GM21447 (cell line): ENCODE results near the gene TNPO1.

ENCODE experiments used
- ATAC-seq: cut with Tn5 transposase; IDR thresholded peaks from one replicate; pipeline ENCODE4 v1.9.1; 2021; ENCODE audit not compliant: unreplicated experiment

TNPO1 gene

GRCh38 chr5:72850113-72850512 lies 33.7 kb downstream of the TNPO1 start:
- ATAC-seq, result no peak

GRCh38 chr5:72852356-72852755 lies 35.9 kb downstream of the TNPO1 start:
- ATAC-seq, result no peak

- ATAC-seq, result no peak
Observed at GRCh38 chr5:72854419-72854818, 38.0 kb downstream of the TNPO1 start.

GRCh38 chr5:72855821-72856220 lies 39.4 kb downstream of the TNPO1 start:
- no peak for ATAC-seq

DNA sequence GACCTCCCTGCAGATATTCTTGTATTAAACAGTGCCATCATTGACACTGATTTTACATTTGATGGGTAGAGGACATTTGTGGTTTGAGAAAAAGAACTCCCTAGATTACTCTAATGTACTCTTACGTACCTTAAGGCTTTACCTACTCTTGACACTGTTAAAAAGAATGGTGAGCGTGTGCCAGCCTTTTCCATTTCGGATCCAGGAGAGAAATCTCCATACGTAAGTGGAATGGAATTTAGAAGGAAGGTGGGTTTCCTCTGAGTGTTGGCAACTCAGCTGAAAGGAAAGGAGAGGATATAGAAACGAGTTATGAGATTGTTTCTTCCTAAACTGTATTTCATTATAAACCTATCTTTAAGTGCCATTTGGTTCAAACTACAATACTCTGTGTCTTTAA lies 40.9 kb downstream of the TNPO1 start:
- no peak for ATAC-seq

DNA sequence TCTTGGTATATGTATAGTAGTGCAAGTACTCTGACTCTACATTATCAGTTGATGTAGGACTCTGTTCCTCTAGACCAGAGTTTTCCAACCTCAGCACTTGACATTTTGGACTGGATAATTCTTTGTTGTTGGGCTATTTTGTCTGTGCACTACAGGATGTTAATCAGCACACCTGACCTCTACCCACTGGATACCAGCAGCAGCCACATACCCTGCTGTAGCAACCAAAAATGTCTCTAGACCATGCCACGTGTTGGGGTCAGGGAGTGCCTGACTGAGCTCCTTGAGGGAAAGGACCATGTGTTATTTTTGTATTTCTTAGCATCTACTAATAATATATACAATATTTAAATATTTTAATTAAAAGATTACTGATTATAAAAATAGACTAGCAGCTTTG lies 42.7 kb downstream of the TNPO1 start:
- ATAC-seq, result no peak

GRCh38 chr5:72860499-72860898 lies 44.0 kb downstream of the TNPO1 start:
- ATAC-seq, result no peak

- ATAC-seq, result no peak
Observed at GRCh38 chr5:72871366-72872024, 55.0 kb downstream of the TNPO1 start.

DNA sequence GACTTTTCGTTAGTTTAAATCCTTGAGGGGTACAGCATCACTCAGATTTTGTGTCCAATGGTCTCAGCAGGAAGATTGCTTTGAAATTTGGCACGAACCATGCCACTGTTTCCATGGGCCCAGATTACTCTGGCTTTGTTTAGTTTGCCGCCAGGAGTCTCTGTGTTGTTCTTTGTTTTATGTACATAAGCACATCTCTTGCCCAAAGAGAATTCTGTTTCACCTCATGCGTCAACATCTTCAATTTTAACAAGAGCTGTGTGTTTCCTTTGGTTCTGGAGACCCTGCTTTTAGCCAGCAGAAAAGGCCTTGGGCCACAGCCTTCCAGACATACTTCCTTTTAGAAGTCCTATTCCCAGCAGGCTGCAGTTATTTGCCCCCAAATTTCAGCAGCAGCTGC lies 62.4 kb downstream of the TNPO1 start:
- no peak for ATAC-seq

- ATAC-seq, result no peak
Observed at GRCh38 chr5:72882989-72883388, 66.5 kb downstream of the TNPO1 start.

DNA sequence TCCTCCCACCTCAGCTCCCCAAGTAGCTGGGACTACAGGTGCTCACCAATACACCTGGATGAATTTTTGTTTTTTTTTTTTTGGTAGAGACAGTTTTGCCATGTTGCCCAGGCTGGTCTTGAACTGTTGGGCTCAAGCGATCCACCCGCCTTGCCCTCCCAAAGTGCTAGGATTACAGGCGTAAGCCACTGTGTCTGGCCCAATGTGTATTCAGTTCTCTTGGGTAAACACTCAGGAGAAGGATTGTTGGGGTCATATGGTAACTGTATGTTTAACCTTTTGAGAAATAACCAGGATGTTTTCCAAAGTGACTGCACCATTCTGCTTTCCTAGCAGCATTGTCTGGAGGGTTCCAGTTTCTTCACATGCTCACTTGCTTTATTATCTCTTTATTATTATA lies 67.4 kb downstream of the TNPO1 start:
- ATAC-seq, result no peak

DNA sequence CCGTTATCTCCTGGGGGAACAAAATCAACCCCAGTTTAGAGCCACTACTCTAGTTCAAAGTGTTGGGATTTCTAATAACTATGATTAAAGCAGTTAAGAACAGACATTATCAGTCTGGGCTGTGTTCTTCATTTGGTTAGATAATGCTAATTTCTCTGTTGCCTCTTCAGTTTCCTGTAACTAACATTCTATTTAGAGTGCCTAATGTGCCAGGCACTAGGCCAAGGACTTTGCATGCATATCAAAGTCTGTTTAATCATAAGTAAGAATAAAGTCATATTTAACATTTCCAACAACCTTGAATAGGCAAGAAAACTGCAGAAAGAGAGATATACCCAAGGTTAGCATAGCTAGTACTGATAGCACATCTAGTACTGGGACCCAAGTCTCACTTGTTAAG lies 68.4 kb downstream of the TNPO1 start:
- no peak for ATAC-seq

DNA sequence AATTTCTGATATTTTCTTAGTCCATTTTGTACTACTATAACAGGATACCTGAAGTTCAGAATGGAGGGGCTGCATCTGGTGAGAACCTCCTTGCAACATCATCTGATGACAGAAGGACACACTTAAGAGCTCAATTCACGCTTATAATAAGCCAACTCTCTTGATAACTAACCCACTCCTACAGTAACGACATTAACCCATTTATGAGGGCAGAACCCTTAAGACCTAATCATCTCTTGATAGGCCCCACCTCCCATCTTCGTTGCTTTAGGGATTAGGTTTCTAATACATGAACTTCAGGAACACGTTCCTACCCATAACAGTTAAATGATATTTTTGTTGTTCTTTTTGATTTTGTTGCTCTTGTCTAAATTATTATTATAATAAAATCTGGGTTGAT lies 69.4 kb downstream of the TNPO1 start:
- no peak for ATAC-seq

- no peak for ATAC-seq
Observed at GRCh38 chr5:72888595-72888994, 72.1 kb downstream of the TNPO1 start.

DNA sequence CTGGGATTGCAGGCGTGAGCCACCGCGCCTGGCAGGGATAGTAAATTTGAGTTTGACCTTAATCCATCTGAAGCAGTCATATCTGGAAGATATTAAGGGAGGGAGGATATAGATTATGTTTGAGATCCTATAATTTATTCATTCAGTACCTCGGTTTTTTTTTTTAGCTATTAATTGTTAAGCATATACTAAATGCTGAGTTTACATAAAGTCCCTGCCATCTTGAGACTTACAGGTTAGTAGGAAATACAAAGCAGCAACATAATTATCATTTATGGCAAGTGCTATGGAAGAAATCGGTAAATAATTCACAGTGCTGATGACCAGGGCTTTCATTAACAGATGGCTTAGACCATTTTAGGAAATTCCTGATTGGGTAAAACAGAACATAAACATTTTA lies 72.9 kb downstream of the TNPO1 start:
- no peak for ATAC-seq

DNA sequence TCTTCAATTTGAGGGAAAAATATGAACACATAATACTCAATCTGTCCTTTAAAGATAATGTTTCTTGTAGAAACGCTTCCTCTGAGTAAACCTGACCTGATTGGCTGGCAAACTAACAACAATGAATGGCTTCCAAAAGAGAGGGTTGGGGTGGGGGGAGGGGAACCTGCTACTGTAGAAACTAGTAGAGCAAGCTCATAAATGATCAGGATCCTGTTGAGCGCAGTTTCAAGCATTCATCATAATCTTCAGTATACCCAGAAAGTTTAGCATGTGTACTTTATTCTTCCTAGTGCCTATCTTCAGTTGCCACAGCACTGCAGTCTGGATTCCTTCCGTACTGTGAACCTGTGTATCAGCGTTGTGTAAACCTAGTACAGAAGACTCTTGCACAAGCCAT lies 76.4 kb downstream of the TNPO1 start:
- no peak for ATAC-seq

GRCh38 chr5:72895758-72896157 lies 79.3 kb downstream of the TNPO1 start:
- ATAC-seq, result no peak

DNA sequence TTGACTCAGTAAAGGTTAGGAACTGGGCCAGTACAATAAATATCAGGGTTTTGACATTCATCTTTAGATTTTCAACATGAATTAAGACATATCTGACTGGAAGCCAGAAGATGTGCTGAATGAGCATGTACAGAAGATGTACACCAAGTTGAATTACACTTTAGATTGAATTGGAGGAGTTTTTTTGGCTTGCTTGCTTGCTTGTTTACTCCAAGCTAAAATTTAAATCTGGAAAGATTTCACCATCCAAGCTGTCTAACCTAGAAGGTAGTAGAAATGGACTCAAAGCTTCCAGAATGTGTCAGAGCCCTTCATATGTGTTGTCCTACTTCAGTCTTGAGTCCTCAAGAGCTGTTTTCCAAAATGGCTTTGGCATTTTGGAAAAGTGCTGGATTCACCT lies 90.3 kb downstream of the TNPO1 start:
- ATAC-seq, result no peak

DNA sequence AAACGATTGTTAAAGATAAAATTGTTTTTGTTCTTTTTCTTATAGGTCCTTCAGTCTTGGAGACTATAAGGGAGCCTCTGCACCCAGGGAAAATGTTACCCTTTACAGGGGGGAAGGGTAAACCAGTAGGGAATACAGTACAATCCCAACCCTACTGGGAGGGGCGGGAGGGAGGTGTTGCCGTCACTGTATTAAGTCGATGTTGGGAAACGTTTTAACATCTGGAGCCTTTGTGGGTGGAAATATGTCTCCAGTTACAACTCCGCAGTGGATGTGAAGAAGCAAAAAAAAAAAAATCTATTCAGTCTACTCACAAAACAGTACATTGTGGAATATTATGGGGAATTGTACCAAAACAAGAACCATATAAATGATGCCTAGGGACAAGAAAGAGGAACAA lies 92.2 kb downstream of the TNPO1 start:
- no peak for ATAC-seq

GRCh38 chr5:72917371-72917776 lies 100.9 kb downstream of the TNPO1 start:
- no peak for ATAC-seq

- no peak for ATAC-seq
Observed at GRCh38 chr5:72920690-72921502, 104.4 kb downstream of the TNPO1 start.

DNA sequence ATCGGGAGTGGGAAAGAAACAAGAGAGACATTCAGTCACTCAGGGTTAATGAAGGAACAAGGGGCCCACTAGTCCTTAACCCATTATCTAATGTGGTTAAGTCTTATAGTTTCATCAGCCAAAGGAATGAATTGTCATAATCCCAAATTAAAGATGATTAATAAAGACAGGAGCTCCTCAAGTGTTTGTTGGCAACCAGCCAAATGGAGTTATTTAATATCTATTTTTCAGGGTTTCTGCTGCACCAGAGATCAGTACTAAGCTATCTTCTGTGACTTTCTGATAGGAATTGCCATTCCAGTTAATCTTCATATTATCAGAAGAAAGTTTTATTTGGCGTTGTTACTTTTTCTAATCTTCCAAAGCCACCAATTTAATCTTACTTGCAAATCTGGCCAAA lies 105.4 kb downstream of the TNPO1 start:
- no peak for ATAC-seq

GRCh38 chr5:72922422-72922821 lies 106.0 kb downstream of the TNPO1 start:
- ATAC-seq, result no peak
